PC-3 (cell line): Measurements from ENCODE around the gene PPP1R27. TPM values are rescaled to one million over a fixed set of nuclear protein-coding genes. Genes with fewer than 3 reads are reported as not detected.

Source experiments
- ATAC-seq: fragments of 200-7000 bp; cut with Tn5 transposase; 2 replicates; pipeline ENCODE4 v1.9.1; 2020; ENCODE audit warnings: mild to moderate bottlenecking, moderate library complexity
- Bru-seq: library from RNA; stranded (reverse); fragments of 400-500 nt; gene quantifications from one replicate; lab custom pipeline; 2021; lab: Mats Ljungman, UMichigan
- BruChase-seq, 2 experiments: library from RNA; stranded (reverse); fragments of 400-500 nt; gene quantifications; one replicate each; lab custom pipeline; 2021; lab: Mats Ljungman, UMichigan
- BruUV-seq: library from RNA; stranded (reverse); fragments of 400-500 nt; replicated peaks from 2 replicates; lab custom pipeline; 2021; lab: Mats Ljungman, UMichigan
- CTCF ChIA-PET: fragments of 300-600 bp; sonication (Branson Sonifier 250); formaldehyde crosslinking; loops from one replicate; lab custom pipeline; 2022; ENCODE audit warnings: antibody characterized with exemption; lab: Charles Lee
- POLR2A ChIA-PET: fragments of 300-600 bp; sonication (Branson Sonifier 250); formaldehyde crosslinking; loops from one replicate; lab custom pipeline; 2022; ENCODE audit warnings: antibody characterized with exemption; ENCODE audit not compliant: unreplicated experiment; lab: Charles Lee
- DNase-seq: peaks from one replicate; pipeline ENCODE4 v3.0.0-alpha.2; 2015
- H2AFZ ChIP-seq: fragments of 300-600 bp; sonication (generic); 2 replicates; pipeline ENCODE4 v1.6.0; 2016; ENCODE audit warnings: antibody characterized with exemption, low read length
- H3F3A ChIP-seq: fragments of 300-600 bp; sonication (generic); one replicate; pipeline ENCODE4 v1.6.0; 2017; ENCODE audit warnings: antibody characterized with exemption, low read length, control low read depth, mild to moderate bottlenecking; ENCODE audit not compliant: unreplicated experiment
- H3K27ac ChIP-seq: fragments of 300-600 bp; sonication (generic); 2 replicates; pipeline ENCODE4 v1.5.1; 2016; ENCODE audit warnings: mild to moderate bottlenecking, low read length
- H3K27me3 ChIP-seq: fragments of 300-600 bp; sonication (generic); 2 replicates; pipeline ENCODE4 v1.6.1; 2016; ENCODE audit warnings: low read length, mixed read lengths
- H3K36me3 ChIP-seq: fragments of 300-600 bp; sonication (generic); 2 replicates; pipeline ENCODE4 v1.6.1; 2016; ENCODE audit warnings: low read depth, mixed run types, low read length, mixed read lengths
- H3K4me1 ChIP-seq: fragments of 300-600 bp; sonication (generic); 2 replicates; pipeline ENCODE4 v1.5.1; 2016; ENCODE audit warnings: low read length; ENCODE audit not compliant: insufficient read depth
- H3K4me2 ChIP-seq: fragments of 300-600 bp; sonication (generic); 2 replicates; pipeline ENCODE4 v1.6.0; 2016; ENCODE audit warnings: low read length
- H3K4me3 ChIP-seq: fragments of 300-600 bp; sonication (generic); 2 replicates; pipeline ENCODE4 v1.5.1; 2016; ENCODE audit warnings: mild to moderate bottlenecking, low read length, mixed read lengths
- H3K79me2 ChIP-seq: fragments of 300-600 bp; sonication (generic); 2 replicates; pipeline ENCODE4 v1.6.1; 2017; ENCODE audit warnings: low read length, mixed read lengths
- H3K9ac ChIP-seq: fragments of 300-600 bp; sonication (generic); 2 replicates; pipeline ENCODE4 v1.6.0; 2016; ENCODE audit warnings: mild to moderate bottlenecking, low read length
- H3K9me2 ChIP-seq: fragments of 300-600 bp; sonication (generic); replicated peaks from 2 replicates; pipeline ENCODE4 v1.6.1; 2016; ENCODE audit warnings: mixed run types, low read length, mixed read lengths
- H3K9me3 ChIP-seq: fragments of 300-600 bp; sonication (generic); 2 replicates; pipeline ENCODE4 v1.6.1; 2016; ENCODE audit warnings: low read length, mixed read lengths
- H4K20me1 ChIP-seq: fragments of 300-600 bp; sonication (generic); 2 replicates; pipeline ENCODE4 v1.6.1; 2016; ENCODE audit warnings: low read length, mixed read lengths
- CTCF ChIP-seq: fragments of 300-600 bp; sonication (generic); conservative IDR thresholded peaks from 2 replicates; pipeline ENCODE4 v1.5.1; 2017; ENCODE audit warnings: antibody characterized with exemption, low read depth, mild to moderate bottlenecking, low read length
- EZH2 ChIP-seq: fragments of 300-600 bp; sonication (generic); IDR thresholded peaks from one replicate; pipeline ENCODE4 v1.6.1; 2017; ENCODE audit warnings: antibody characterized with exemption, mild to moderate bottlenecking, low read length; ENCODE audit not compliant: unreplicated experiment
- EZH2phosphoT487 ChIP-seq: fragments of 300-600 bp; sonication (generic); IDR thresholded peaks from 2 replicates; pipeline ENCODE4 v1.6.1; 2018; ENCODE audit warnings: mild to moderate bottlenecking, antibody characterized with exemption, low read length, borderline replicate concordance
- intact Hi-C: fragments of 100-400 bp; cut with micrococcal nuclease; formaldehyde crosslinking; loops from 2 replicates; pipeline ENCODE4 v1.9.0; 2023
- long read RNA-seq: library from polyadenylated mRNA; unstranded; transcript quantifications from one replicate; pipeline ENCODE4 v2.0.0, GENCODE V29; 2021; ENCODE audit not compliant: unreplicated experiment
- total RNA-seq: library from RNA; depleted of rRNA; stranded (reverse); fragments of >200 nt; gene quantifications from 2 replicates; pipeline ENCODE4 v1.2.3, GENCODE V29; 2014; rRNA removed

PPP1R27 gene, protein sequence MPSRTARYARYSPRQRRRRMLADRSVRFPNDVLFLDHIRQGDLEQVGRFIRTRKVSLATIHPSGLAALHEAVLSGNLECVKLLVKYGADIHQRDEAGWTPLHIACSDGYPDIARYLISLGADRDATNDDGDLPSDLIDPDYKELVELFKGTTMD
- total RNA-seq = not detected in 2 replicates
- Bru-seq, nascent RNA = not detected
- BruChase-seq, experiment 1, labeled RNA remaining after a 6-hour chase = percentile 24 among the genes with signal in this experiment
- BruChase-seq, experiment 2, labeled RNA remaining after a 2-hour chase = percentile 28 among the genes with signal in this experiment
- long read RNA-seq = 0 reads

DNA sequence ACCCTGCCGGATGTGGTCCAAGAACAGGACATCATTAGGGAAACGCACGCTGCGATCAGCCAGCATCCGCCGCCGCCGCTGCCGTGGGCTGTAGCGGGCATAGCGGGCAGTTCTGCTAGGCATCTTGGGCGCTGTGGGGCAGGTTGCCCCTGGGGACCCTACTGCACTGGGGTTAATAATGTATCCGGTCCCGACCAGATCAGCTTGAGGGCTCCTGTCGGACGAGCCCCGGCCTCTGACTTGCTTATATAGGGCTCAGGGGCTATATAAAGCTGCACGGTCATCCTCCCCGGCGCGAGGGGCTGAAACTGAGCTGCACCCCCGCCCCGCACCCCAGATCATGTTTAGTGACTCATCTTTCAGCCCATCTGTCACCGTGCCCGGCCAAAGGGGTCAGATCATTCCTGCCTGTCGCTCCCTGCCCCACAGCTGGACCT lies at the start of gene PPP1R27:
Gene PPP1R27, minus strand, starts transcription at position 220 of the 437 bp plus-strand sequence. Its CDS starts 97 bp downstream, at position 123.
- Histone ChIP-seq H3K4me1 (peaks cover 21% of the 10 kb centered on the region), H3K79me2 (peaks cover 19% of the 10 kb centered on the region; the same call in 1 of the 2 replicates), H3K9ac (peak within 1 kb of the TSS; percentile 98), H3K4me2 (peak within 1 kb of the TSS; percentile 97), H3K9me2 (no peaks in the 10 kb centered on the region), H4K20me1 (no peaks in the 10 kb centered on the region), H3K9me3 (no peaks in the 10 kb centered on the region), H3K4me3 (peak within 1 kb of the TSS; percentile 83), H3K36me3 (no peaks in the 10 kb centered on the region), H2AFZ (no peak within 1 kb of the TSS), H3F3A (no peaks in the 10 kb centered on the region), H3K27me3 (no peaks in the 10 kb centered on the region), H3K27ac (no peak within 1 kb of the TSS)
- CTCF ChIA-PET = no interaction called here
- no TSS peak for BruUV-seq
- intact Hi-C loops = no loop called here
- POLR2A ChIA-PET = no interaction called here
- no peak for DNase-seq
- no peak for ATAC-seq
- TF ChIP-seq EZH2phosphoT487 = no peak
- no peak for TF ChIP-seq EZH2
- no peak for TF ChIP-seq CTCF

GRCh38 chr17:81884520-81884919 lies 49.7 kb upstream of the PPP1R27 start:
- Histone ChIP-seq H3K27me3 (no peaks in the 10 kb centered on the region), H2AFZ (no peak overlapping the region), H3K9me3 (no peaks in the 10 kb centered on the region), H3K36me3 (peaks cover 66% of the 10 kb centered on the region), H3K9me2 (no peaks in the 10 kb centered on the region), H3K4me3 (no peak overlapping the region), H4K20me1 (peaks cover 24% of the 10 kb centered on the region), H3K4me2 (no peak overlapping the region), H3K4me1 (peaks cover 36% of the 10 kb centered on the region), H3F3A (peaks cover 12% of the 10 kb centered on the region), H3K27ac (no peak overlapping the region), H3K9ac (no peak overlapping the region), H3K79me2 (peaks cover 58% of the 10 kb centered on the region)
- TF ChIP-seq EZH2 = no peak
- no peak for TF ChIP-seq EZH2phosphoT487
- no peak for TF ChIP-seq CTCF
- POLR2A ChIA-PET = no interaction called here
- intact Hi-C loops = no loop called here
- no TSS peak for BruUV-seq
- ATAC-seq (no peak), DNase-seq (no peak)
- CTCF ChIA-PET = no interaction called here

GRCh38 chr17:81879121-81879520 lies 44.3 kb upstream of the PPP1R27 start:
- ChIA-PET CTCF (interaction anchor here (0.6 kb wide), 1 partner anchor 34 kb away, joined by 3 read pairs; no protein-coding TSS in a partner anchor), POLR2A (interaction anchor here (0.5 kb wide), 1 partner anchor 154 kb away, joined by 12 read pairs; no protein-coding TSS in a partner anchor)
- intact Hi-C loops = no loop called here
- Histone ChIP-seq H3K4me3 (no peak overlapping the region), H3K9me3 (no peaks in the 10 kb centered on the region), H3F3A (peaks cover 6% of the 10 kb centered on the region), H3K4me1 (peaks cover 16% of the 10 kb centered on the region), H3K9ac (no peak overlapping the region), H3K79me2 (peaks cover 12% of the 10 kb centered on the region), H4K20me1 (peaks cover 4% of the 10 kb centered on the region; the same call in 1 of the 2 replicates), H3K36me3 (peaks cover 32% of the 10 kb centered on the region), H3K9me2 (no peaks in the 10 kb centered on the region), H2AFZ (no peak overlapping the region), H3K27me3 (no peaks in the 10 kb centered on the region), H3K27ac (no peak overlapping the region), H3K4me2 (no peak overlapping the region)
- TF ChIP-seq EZH2 (no peak), CTCF (no peak), EZH2phosphoT487 (no peak)
- ATAC-seq (peak; percentile 49), DNase-seq (no peak)
- BruUV-seq = no TSS peak
